GDM1 (cell line): ENCODE data around the gene SATB2.

Experiments used
- DNase-seq: peaks from one replicate; lab custom pipeline; 2025; lab: John Stamatoyannopoulos, UW

Gene SATB2

DNA sequence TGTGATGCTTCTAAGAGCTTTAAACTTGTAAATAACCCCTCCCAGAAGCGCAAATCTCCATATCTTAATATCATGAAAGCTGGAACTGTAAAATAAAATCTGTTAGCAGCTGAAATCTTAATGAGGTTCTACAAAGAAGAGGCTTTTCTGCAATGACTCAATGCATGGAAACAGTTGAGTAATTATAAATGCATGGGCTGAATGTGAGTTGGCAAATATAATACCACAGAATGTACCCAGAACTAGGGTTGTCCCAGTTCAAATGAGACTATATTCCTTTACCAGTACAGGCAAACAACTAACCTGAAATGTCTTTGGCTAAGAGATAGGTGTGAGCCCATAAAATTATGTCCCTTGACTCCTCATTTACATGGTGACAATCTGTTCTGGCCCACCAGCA lies 52.9 kb downstream of the SATB2 start:
- DNase-seq = no peak

GRCh38 chr2:199395311-199395710 lies 62.4 kb downstream of the SATB2 start:
- DNase-seq = no peak

GRCh38 chr2:199392363-199392762 lies 65.4 kb downstream of the SATB2 start:
- DNase-seq = no peak

- DNase-seq = no peak
These were observed 68.9 kb downstream of the SATB2 start for GRCh38 chr2:199388728-199389268.

- no peak for DNase-seq
These were observed 73.7 kb downstream of the SATB2 start for GRCh38 chr2:199384043-199384442.

- no peak for DNase-seq
These were observed 74.7 kb downstream of the SATB2 start for GRCh38 chr2:199383021-199383420.

GRCh38 chr2:199382091-199382490 lies 75.6 kb downstream of the SATB2 start:
- DNase-seq = no peak

DNA sequence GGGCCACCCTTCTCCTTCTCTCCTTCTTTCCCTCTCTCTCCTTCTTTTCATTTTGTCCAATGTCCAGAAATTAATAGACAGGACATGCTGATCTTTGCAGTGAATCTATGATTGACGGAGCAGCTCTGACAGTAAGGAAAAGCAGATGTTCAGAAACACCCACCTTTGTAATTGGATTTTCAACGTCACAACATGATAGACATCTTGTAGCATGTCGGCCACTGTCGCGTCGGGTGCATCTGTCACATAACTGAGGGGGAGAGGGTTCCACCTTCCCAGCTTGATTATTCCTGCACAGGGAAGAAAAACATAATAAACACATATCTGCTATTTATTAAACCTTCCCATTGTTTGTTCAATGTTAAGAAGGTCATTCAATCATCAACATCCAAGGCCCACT lies 76.2 kb downstream of the SATB2 start:
- DNase-seq = no peak

- no peak for DNase-seq
These were observed 78.6 kb downstream of the SATB2 start for GRCh38 chr2:199378948-199379650.

DNA sequence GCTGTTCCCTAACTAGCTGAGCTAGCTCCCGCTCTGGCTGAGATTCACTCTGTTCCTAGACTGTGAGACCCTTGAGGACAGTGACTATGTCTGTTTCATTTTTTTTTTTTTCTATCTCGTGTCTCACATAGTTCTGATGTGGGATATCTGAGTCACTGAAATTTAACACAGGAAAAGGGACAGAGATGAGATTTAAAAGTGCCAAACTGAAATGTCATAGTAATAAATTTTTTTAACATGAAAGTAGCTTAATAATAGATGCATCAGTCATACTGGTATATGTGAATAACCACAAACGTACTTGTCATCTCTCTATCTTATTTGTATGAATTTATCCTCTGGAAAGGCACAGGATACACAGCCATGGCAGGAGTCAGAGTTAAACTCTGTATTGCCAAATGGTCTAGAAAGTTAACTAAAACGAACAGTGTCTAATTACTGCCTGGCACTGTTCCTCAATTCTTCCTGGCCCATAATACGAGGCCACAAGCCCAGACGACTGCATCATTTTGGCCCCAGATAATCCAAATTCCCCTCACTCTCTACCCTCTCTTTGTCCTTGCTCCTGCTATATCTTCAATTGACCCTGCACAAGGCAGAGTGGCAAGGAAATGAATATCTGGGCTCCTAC lies 87.5 kb downstream of the SATB2 start:
- DNase-seq = no peak

GRCh38 chr2:199366406-199366805 lies 91.3 kb downstream of the SATB2 start:
- DNase-seq = no peak

- no peak for DNase-seq
These were observed 93.6 kb downstream of the SATB2 start for GRCh38 chr2:199364153-199364552.

DNA sequence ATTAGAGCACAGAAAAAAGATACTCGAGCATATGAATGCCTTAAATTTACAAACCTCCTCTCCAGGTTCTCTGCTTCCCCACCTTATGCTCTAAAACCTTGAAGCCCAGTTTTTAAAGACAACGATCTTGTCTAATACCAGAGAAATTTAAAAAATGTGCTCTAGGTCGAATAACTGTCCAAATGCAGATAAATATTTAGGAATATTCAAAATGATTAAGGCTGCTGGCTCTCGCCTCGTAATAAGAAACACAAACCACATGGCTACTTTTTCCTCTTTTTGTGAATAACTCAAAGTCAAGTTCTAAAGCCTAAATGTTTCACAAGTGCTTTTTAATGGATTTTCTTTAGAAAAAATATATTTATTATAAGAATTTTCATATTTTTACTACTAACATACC lies 101.3 kb downstream of the SATB2 start:
- DNase-seq = no peak

DNA sequence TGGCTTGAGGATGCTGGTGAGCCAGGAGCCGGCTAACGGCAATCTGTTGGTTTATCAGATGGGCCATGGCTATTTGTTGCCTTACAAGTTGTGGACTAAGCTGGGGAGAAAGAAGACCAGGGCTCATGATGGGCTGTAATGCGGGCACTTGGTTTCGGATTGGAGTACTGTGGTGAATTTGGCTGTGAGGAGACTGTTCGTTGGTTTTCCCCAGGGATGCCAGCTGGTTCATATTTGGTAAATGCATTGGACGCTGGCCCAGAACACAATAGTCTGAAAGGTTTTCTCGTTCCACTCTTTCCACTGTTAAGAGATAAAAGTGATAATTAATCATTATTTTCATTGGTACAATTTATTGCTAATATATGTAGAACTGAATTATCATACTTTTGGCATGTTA lies 108.9 kb downstream of the SATB2 start:
- DNase-seq = no peak

DNA sequence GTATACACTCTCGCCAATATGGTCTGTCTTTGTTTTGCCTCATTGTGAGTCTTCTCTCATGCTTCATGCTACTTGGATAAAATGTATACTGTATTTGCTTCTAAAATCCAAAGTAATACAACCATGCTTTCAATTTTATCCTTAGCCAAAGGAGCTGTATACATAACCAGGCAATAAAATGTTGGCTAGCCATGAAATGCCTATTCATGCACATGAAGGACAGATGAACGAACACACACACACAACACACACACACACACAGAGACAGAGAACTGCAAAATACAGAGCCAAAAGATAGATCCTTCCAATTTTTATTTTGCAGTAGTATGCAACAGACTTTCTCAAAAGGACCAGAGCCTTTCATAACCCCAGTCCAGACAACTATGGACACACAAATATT lies 113.7 kb downstream of the SATB2 start:
- no peak for DNase-seq

- no peak for DNase-seq
These were observed 115.4 kb downstream of the SATB2 start for GRCh38 chr2:199342334-199342733.

DNA sequence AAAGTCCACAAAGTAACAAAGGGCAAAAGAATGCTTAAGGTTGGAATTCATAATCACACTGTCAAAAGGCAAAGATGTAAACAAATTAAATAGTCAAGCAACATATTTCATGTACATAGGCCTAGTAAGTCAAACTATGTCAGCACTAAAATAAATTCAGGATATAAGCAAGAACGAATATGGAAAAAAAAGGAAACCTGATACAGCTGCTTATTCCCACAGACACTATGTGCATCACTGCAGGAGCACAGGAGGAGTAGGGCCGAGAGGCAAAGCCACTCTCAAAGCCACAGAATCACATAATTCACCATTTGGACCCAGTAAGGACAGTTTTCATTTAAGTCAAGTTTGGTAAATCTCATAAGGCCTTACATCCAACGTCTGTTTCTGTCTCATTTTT lies 116.6 kb downstream of the SATB2 start:
- DNase-seq = no peak

DNA sequence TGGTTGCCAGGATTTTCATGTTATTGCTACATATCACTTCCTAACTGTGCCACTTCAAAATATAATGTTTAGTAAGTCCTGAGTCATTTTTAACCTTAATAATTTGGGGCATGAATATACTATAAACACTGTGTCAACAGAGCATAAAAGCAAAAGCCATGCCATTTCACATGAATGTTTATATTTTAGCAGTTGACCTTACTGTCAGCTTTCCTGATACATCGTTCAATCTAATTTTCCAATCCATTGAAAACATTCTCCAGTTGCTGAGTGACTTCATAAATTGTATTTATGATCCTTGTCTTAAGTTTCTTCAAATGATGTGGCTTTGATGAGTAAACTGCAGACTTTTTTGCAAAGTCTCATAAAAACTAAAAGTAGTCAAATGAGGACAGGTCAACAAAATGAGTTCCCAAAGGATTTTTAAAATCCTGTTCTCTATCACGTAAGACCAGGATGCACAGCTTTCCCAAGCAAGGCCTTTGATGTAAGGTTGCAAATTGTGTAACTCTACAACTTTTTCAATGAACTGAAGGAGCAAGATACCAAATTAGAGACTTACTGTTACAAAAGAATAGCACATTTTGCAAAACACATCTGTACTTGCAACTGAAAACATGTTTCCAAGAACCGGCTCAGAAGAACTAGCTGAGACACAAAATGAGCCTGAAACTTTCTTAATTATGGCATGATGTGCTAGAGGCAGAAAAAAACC lies 117.7 kb downstream of the SATB2 start:
- no peak for DNase-seq

GRCh38 chr2:199336546-199336945 lies 121.2 kb downstream of the SATB2 start:
- DNase-seq = no peak

GRCh38 chr2:199335502-199335901 lies 122.2 kb downstream of the SATB2 start:
- DNase-seq = no peak

DNA sequence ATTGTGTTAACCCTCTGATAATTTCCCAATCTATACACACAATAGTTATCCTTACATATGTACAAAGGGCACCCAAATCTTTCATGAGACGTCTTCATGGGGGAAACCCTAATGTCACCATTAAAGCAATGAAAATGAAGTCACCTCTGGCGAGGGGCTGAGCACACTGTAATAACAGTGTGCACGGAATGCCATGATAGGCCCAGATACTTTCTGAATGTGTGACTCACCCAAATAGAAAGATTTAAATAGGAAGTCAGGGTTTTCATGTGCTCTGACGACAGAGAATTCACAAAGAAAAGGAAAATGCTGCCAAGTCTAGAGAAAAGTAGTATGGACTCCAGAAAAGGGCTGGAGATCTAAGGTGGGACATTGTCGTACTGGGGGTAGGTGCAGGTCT lies 128.3 kb downstream of the SATB2 start:
- DNase-seq = no peak

DNA sequence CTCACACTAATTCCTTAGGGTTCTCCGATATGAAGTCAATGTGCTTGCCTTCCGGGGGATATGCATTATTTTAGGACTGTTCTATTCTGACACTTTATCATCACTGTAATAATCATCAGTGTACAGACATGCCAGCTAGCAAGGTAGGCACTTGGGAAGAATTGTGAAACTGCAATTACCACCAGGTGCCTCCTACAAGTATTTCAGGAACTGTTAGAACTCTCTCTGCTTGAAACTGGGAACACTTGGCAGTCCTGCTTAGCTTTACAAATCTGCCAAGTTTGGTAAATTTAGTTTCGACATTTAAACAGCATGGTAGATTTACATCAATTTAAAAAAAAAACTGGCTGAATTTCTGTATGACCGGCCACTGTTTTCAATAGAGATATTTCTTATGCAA lies 128.7 kb downstream of the SATB2 start:
- no peak for DNase-seq

DNA sequence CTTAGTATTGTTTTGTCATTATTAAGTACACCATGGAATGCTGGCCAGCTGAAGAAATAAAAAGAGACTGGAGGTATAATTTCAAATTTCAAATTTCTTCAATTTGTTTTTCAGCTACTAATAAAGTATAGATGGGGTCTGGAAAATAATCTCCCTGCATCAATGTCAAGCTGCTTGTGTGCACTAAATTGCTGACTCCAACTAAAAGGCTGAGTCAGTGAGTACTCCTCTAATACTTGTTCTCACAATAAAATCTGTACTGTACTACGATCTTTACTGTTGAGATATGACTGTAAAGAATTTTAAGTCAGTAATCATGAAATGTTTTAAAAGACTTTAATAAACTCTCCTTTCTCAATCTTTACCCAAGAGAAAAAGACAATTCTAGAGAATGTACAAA lies 131.9 kb downstream of the SATB2 start:
- no peak for DNase-seq
